ENCODE results near the gene KCNAB3. TPM values are rescaled to one million over a fixed set of nuclear protein-coding genes. Genes with fewer than 3 reads are reported as not detected.
A peak's percentile ranks its signal among the peaks of the same experiment; 100 is the strongest.

The KCNAB3 gene
- total and polyA plus RNA-seq, 9 of the 15 experiments (the other 6 are each of a cell fraction or from before 2014, with no cell fraction given): 0.03 to 2.5 (median 1.1) TPM

GRCh38 chr17:7932949-7933348 is 3.3 kb upstream of the KCNAB3 start (continued):
- TF ChIP-seq FOXJ2 (tag; IDR thresholded peaks at IDR 0.05) (no peak), RBM17 (IDR thresholded peaks at IDR 0.05; ENCODE audit: borderline replicate concordance, low read depth, low read length) (no peak), POLR2AphosphoS5 (IDR thresholded peaks at IDR 0.05; ENCODE audit: control insufficient read depth, insufficient read depth, low read depth, low read length) (no peak), NR2F6 (CRISPR knock-in tag; IDR thresholded peaks at IDR 0.05) (no peak), ZNF174 (CRISPR knock-in tag; IDR thresholded peaks at IDR 0.05) (no peak), MEIS2 (IDR thresholded peaks at IDR 0.05; ENCODE audit: partially characterized antibody) (peak; percentile 33), DPF2 (IDR thresholded peaks at IDR 0.05) (peak; percentile 37; the same call in 1 of the 2 replicates), CBFB (CRISPR knock-in tag; IDR thresholded peaks at IDR 0.05) (no peak), HOXB6 (CRISPR knock-in tag; IDR thresholded peaks at IDR 0.05; ENCODE audit: borderline replicate concordance) (no peak), ZFX (CRISPR knock-in tag; IDR thresholded peaks at IDR 0.05) (no peak), ZNF431 (CRISPR knock-in tag; IDR thresholded peaks at IDR 0.05) (no peak), PHF8 (IDR thresholded peaks at IDR 0.05; ENCODE audit: borderline replicate concordance, low read length) (no peak), KAT2B (IDR thresholded peaks at IDR 0.05; ENCODE audit: low read depth, low read length) (no peak), PKNOX1 (IDR thresholded peaks at IDR 0.05) (peak; percentile 97), BRF1 (IDR thresholded peaks at IDR 0.05; ENCODE audit: borderline replicate concordance, extremely low read depth, insufficient read length) (no peak), NR2C2 (CRISPR knock-in tag; IDR thresholded peaks at IDR 0.05) (no peak), NR2C2 (tag; IDR thresholded peaks at IDR 0.05) (no peak), CCAR2 (IDR thresholded peaks at IDR 0.05; ENCODE audit: low read depth, low read length) (no peak), YBX1 (IDR thresholded peaks at IDR 0.05) (no peak), ZNF263 (CRISPR knock-in tag; IDR thresholded peaks at IDR 0.05; ENCODE audit: borderline replicate concordance) (no peak), FOXA3 (CRISPR knock-in tag; conservative IDR thresholded peaks at IDR 0.05 in 1 of 2, IDR thresholded peaks at IDR 0.05 in 1 of 2) (peak; percentile 80 to 98), KDM5B (IDR thresholded peaks at IDR 0.05; ENCODE audit: insufficient replicate concordance, low read depth, low read length) (no peak), HMBOX1 (IDR thresholded peaks at IDR 0.05) (no peak), HMG20B (CRISPR knock-in tag; IDR thresholded peaks at IDR 0.05) (no peak), TFE3 (CRISPR knock-in tag; IDR thresholded peaks at IDR 0.05) (no peak), E2F4 (CRISPR knock-in tag; IDR thresholded peaks at IDR 0.05; ENCODE audit: low read depth) (no peak), SREBF1 (IDR thresholded peaks at IDR 0.05; ENCODE audit: borderline replicate concordance, low read depth, low read length) (no peak)

Measured in K562 (cell line).